SW 1271 (cell line): ENCODE measurements around the gene MAD1L1.

Experiments
- DNase-seq, 2 experiments: peaks; one replicate each; lab custom pipeline; 2025; lab: John Stamatoyannopoulos, UW

Gene MAD1L1

DNA sequence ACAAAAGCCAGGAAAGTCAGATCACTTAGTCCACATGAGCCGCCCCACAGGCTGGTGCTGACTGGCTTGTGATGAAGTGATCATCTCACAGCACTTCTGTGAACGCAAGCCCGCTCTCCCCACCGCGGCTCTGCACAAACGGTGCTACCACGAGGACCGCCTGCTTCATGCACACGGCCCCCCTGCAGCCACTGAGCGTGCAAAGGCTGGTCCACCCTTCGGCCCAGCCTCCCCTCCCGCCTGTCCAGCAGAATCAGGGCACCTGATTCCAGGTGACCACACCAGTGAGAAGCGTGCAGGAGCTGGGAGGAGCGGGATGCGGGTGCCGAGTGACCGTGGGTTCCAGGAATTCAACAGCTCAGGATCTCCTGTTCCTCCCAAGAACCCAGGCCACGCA is 32.2 kb downstream of the MAD1L1 start:
- DNase-seq = no peak

DNA sequence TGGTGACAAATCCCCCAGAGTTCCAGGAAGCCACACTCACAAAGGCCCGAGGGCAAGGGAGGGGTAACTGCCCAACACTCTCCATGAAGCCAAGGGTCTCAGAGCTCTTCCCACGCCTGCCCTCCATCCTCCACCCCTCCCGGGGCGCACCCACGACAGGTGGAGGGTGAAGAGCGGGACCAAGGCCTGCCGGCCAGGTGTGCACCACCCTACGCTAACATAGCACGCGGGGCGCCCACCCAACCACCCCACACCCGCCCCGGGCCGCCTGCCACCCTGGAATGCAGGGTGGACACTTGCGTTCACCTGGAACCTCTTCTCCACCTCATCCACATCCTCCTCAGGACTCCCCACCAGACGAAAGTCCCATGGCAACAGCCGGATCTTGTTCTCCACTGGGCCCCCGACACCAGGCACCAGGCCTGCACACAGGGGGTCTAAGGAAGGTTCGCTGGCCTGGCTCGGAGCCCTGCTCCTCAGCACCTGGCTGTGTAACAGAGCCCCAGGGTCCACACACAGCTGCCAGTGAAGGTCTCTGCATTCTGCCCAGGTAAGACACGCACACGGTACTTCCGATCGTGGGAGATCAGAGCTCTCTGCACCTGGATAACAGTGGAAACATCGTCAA is 32.7 kb downstream of the MAD1L1 start:
- no peak for DNase-seq

DNA sequence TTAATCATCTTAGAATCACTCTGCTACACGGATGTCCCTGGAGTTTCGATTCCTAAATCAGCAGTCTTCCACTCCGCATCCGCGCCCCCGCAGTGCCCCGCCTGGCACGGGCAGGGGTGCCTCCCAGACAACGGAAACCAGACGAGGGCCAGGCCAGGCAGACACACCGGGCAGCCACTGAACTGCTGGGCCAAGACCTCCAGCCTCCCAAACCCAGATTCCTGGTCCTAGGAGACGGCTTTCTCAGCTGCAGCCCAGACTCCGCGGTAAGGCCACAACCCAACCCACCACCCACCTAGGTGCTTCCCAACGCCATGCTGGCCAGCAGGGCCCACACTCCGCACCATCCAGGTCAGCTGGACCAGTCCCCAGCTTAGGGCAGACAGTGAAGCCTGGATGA is 33.2 kb downstream of the MAD1L1 start:
- DNase-seq = no peak

DNA sequence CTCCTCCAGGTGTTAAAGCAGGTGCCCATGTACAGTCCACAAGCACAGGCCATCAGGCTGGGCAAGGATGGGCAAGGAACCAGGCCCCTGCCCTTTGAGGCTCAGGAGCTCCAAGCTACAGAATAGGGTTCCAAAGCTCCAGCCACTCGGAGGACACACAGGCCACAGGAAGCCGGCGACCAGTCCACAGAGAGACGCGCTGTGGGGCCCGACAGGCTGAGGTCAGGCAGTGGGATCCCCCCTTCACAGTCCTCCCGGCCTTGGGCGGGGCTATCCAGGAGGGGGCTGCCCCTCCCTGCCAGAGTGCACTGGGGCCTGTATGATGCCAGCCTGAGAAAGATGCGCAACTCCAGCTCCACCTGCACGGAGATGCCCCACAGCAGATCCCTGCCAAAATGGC is 34.0 kb downstream of the MAD1L1 start:
- DNase-seq = no peak

DNA sequence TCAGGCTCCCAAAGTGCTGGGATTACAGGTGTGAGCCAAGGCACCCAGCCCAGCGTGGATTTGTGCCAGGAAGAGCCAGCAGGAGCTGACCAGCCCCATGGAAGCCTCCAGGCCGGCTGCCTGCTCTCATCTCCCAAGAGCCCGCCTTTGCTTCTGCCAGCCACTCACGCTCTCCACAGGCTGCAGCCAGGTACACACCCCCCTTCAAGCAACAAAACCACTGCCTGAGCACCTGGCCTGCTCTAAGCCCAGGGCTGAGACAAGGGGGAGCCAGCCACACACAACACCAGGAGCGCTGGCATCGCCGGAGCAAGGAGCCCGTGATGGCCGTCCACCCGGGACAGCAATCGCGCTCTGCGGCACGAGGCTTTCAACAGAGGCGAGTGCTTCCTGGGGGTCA is 34.5 kb downstream of the MAD1L1 start:
- no peak for DNase-seq

DNA sequence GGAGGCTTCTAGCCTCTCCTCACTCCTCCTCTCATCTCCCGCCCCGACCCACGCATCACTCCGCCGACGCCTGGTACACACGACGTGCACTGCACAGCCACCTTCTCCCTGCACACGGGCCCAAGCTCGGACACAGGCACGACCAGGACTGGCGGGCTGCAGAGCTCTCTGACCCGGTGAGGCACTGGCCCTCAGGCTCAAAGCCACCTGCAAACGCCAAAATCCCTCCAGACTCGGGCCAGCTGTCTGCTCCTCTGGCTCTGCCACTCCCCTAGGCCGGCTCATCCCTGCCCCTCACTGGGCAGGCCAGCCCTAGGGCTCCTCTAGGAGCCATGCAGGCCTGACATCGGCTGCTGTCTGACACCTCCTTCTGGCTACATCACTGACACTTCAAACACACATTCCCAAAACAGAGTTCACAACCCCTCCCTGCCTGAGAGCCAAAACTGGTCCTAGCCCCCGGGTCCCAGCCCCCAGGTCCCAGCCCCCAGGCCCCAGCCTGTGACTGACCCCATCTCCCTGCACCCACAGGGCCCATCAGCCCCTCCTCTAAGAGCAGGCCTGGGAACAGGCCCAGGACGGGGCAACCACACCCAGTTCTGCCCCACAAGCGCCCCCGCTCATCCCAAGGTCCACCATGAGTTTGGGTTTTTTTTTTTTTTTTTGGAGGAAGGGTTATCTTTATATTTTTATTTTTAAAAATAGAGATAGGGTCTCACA is 35.1 kb downstream of the MAD1L1 start:
- no peak for DNase-seq

DNA sequence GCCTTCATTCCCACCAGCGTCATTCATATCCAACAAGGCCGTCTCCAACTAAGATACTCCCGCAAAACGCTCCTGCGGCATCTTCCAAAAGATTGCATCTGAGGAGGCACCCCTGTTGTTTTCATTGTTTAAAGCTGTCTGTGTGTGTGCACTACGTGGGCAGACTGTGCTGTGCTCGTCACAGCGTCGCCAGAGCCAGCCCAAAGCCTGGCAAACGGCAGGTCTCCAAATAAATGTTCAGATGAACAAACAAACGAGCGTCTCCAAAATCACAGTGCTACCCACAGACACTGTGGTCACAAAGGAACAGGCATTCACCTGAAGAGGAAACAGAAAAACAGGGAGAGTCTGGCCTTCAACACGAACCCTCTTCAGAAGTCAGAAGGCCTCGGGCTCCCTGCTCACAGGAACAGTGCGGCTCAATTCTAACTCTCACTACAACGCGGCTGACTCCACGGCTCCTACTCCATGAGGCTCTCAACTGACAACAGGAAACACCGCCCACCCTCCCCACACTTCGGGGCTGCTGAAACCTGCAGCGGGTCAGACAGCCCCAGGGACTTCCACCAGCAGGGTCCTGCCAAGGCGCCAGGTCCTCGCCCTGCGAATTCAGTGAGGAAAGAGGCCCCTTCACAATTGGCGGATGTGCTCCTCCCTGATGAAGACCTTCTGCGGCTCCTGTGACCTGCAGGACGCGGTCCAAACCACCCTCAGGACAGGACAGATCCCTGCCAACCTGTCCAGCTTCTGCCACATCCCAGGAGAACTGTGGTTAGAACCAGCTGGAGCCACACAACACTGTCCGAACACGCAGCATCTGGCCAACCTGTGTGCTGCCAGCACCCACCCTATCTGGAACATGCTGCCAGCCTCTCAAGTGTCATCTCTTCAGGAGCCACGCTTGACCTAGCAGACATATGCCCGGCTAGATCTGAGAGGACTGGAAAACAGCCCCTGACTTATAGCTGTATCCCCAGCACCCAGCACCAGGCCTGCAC is 36.1 kb downstream of the MAD1L1 start:
- DNase-seq = no peak

DNA sequence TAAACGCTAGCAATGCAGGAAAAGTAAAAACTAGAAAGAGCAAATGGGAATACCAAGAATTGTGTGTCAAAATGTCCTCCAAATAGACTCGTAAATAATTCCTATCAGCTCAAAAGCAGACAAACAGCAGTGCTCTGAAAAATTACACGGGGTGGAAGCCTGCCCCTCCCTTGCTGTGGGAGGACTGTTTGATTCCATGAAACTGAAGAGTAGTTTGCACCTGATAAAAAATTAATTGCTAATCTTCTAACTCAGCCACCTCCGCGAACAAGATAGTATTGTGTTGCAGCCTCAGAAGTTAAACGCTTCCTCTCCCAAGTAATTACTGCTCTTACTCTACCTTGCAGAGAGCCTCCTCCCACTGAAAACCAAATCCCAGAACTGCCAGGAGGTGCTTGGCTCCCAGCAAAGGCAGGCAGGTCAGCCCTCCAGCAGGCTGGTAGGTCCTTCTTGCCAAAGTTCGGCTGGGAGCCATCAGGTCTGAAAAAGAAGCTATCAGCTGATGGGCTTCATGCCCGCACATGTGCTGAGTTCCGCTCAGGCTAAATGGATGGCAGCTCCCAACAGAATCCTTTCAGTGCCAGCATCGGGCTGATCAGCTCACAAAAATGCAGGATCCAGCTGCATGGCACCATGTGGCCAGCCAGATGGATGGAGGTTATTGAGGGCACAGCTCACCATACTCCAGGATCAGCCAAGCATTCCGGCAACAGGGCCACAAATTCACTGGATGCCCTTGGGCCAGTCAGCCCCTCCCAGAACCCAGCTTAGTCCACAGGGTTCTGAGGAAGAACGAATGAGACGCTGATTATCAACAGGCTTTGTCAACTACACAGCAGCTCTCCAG is 37.1 kb downstream of the MAD1L1 start:
- no peak for DNase-seq

DNA sequence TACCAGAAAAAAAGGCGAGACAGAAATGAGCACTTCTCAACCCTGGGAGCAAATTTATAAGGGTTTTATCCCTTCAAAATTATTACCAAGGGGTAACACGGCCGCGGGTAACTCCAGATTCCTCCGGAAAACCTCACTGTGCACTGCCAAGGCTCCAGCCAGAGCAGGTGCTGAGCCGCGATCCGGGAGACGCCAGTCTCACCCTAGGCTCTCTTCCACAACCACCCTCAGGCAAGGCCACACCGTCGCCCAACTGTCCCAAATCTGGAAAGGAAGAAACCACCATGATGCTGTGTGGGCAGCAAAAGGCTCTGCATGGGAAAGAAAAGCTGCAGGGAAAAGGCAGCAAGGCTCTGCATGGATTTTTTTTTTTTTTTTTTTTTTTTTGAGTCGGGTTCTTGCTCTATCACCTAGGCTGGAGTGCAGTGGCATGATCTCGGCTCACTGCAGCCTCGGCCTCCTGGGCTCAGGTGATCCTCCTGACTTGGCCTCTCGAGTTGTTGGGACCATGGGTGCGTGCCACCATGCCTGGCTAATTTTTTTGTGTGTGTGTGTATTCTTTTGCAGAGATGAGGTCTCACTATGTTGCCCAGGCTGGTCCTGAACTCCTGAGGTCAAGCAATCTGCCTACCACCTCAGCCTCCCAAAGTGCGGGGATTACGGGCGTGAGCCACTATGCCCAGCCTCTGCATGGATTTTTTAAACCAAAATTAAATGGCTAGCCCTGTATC is 39.0 kb downstream of the MAD1L1 start:
- no peak for DNase-seq

DNA sequence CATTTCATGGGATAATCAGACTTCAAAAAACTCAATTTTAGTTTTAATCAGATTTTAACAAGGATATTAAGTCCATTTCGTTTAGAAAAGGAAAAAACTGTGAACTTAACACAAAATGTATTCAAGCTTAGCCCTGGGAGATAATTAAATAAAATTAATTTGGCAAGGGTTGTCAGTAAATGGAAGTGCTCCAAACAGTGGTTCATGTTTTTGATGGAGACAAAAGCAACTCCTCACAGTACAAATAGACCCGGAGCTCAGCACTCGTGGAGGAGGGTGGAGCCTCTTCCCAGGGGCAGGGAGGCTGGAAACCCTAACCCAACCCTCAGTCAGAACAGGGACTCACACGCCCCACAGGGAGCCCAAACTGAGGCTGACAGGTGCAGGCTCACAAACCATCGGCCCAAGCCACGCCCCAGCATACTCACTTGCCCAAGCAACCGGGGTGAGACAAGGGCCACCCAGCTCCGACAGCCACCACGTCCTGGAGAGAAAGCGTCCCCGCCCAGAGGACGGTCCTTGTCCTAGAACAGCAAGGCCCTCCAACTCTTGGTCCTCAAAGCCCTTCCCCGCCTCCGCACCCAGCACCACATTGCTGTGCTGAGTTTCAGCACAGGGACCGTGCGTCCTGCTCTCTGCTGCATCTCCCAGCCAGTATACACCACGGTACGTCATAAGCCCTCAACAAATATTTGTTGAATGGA is 39.8 kb downstream of the MAD1L1 start:
- DNase-seq = no peak

DNA sequence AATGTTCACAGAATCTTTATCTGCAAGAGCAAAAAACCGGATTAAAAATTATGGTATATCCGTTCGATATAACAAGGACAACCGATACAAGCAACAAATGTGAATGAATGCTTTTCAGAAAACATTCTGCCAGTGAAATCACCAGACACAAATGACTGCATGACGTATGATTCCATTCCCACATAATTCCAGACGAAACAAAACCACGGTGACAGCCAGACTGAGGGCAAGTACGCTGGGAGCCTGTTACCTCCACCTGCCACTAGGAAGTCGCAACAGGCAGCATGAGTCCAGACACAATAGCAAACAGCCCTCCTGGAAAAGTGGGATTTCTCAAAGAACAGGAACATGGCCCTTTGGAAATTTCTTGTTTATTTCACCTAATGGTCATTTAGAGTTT is 41.7 kb downstream of the MAD1L1 start:
- no peak for DNase-seq

DNA sequence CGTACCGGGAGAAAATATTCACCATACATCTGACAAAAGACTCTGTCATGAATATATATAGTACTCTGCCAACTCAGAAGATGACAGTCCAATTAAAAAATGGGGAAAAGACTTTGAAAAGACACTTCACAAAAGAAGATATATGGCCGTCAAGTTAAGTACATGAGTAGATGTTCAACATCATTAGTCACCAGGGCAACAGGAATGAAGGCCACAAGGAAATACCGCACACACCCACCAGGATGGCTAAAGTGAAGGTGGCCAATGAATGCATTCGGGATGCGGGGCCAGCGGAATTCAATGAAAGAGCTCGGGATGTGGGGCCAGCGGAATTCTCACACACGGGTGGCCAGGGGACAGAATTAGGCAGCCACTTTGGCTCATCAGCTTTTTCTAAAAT is 42.2 kb downstream of the MAD1L1 start:
- peak in 1 of 2 experiments; percentile 14 for DNase-seq

DNA sequence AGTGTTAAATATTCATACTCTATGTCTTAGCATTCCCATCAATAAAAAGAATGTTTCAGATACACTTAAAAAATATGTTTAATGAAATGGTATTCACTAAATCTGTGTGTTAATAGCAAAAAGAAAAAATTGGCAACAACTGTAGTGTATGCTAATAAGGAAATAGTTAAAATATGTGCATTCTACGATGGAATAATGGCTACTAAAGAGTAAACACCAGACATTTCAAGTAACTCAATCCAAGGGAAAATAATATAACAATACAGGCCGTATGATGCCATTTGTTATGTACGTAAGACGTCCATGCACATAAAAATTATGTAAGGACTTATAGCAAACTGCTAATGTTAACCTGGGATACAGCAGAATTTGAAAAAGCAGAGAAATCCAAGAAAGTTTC is 46.6 kb downstream of the MAD1L1 start:
- DNase-seq = no peak

DNA sequence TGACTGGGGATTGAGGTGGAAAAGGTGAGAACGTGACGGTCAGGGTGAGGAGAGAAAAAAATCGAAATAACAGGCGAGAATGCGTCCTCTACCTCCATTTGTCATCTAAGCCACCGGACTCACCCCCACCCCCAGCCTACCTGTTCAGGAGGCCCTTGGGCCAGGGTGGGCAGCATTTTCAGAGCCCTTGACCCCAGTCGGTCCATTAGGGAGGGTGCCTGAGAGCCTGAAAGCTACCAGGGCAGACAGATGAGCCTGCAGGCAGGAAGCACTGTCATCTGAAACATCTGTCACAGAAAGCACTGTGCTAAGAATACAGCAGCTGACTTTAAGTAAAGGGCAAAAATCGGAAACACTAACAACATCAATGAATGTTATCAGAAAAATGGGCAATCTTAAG is 47.0 kb downstream of the MAD1L1 start:
- no peak for DNase-seq

DNA sequence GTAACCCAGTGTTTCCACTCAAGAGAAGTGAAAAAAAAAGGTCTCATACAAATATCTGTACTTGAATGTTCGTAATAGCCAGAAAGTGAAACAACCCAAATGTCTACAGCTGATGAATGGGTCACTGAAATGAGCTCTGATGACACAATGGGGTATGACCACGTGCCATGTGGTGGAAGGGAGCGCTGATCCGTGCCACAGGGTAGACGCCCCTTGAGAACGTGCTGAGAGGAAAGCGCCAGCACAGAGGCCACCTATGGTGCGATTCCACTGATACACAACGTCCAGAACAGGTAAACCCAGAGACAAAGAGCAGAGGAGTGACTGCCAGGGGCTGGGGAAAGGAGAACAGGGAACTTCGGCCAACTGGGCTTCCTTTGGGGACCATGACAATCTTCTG is 50.3 kb downstream of the MAD1L1 start:
- no peak for DNase-seq

DNA sequence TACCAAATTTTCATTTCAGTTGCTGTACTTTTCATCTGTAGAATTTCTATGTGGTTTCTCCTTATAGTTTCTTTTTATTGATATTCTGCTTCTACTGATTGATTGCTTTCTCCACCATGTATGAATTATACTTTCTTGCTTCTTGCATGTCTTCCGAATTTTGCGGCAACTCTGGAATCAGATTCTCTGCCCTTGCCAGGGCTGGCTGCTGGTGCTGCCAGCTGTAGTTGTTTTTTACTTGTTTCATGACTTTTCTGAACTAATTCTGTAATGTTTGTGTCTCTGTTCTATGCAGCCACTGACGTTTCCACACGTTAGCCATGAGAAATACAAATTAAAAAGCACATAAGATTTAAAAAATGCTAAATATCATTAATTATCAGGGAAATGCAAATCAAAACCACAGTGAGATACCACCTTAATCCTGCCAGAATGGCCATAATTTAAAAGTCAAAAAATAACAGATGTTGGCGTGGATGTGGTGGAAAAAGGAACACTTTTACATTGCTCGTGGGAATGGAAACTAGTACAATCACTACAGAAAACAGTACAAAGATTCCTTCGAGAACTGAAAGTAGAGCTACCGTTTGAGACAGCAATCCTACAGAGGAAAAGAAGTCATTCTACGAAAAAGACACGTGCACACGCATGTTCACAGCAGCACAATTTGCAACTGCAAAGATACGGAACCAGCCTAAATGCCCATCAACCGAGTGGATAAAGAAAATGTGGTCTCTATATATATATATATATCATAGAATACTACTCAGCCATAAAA is 51.5 kb downstream of the MAD1L1 start:
- no peak for DNase-seq

DNA sequence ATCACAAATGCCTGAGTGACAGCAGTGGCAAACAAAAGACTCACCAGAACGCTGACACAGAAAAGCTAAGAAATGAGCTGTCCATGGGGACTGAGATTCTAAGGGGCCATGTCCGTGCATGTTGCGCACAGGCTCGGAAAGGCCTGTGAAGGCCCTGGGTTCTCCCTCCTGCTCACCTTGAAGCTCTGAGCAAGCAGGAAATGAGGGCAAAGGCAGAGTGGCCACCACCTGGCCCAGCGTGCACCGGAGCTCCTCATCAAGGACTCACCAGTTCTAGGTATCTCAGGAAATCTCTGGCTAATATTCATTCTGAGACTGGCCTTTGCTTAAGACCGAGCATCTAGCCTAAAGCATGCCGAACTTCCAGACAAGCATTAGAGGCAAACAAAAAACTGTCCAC is 52.7 kb downstream of the MAD1L1 start:
- DNase-seq = no peak

DNA sequence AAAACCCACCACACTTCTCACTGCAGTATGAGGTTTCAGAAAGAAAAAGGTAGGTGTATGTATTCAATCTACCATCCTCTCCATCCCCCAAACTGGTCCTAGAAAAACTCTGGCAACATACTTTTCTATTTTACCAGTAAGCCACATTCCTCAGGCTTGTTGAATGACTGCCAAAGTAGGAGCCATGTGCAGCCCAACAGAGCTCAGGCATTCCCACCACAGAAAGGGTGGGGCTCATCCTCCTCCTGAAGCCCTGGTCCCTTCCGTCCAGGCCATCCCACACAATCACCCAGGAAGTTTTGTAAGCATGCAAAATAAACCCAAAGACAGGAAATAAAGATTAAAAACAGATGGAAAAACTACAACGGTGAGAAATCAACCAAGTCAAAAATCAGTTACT is 57.2 kb downstream of the MAD1L1 start:
- peak; percentile 78 to 92 for DNase-seq

DNA sequence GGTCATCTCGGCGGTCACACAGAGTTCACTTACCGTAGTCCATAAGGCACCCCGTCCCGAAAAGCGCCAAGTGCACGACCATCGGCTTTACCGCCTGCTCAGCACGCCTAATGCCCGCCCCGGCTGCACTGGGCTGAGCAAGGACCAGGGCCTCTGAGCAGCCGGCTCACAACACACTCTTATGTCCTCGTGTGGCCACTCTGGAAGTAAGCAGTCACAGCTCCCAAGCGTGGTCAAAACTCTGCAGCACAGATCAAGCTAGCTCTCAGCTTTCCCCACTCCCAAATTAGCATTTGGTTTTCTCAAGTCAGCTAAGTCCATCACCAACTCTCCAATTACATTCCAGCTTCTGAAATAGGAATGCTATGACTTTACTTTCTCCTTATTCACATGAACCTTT is 57.7 kb downstream of the MAD1L1 start:
- peak in 1 of 2 experiments; percentile 86 for DNase-seq
